ENCODE data around the gene KNDC1. TPM values are rescaled to one million over a fixed set of nuclear protein-coding genes. Genes with fewer than 3 reads are reported as not detected.

KNDC1 gene
- total RNA-seq, 1 donor from 2014 or later, result not detected

DNA sequence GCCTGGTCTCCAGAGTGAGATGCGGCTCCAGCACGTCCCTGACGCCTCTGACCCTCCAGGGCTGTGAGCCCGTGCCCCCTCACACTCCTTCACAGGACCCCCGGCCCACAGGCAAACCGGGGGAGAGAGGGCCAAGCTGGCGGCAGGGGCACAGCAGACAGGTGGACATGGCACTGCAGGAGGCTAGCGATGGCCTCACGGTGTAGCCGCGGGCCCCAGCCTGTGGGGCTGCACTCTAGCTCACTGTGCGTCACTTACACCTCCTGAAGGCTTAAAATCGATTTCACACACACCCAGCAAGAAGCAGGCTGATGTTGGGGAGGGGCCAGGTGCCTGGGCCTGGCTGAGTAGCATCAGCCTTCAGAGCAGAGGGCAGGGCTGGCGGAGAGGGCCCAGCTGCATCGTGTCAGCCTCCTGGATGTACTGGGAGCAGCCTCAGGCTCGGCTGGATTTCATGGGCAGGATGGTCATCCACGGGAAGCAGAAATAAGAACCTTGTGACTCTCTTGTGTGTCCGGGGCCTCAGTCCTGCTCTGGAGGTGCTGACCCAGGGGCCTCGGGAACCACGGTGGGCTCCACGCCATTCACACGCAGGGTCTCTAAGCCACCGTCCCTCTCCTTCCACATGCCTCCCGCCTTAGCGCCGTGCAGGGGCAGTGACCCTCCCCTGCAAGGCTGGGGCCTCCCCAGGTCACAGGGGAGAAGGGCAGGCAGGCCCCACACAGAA, 19.4 kb upstream of the KNDC1 start:
- Mint-ChIP-seq H3K9me3 (ENCODE audit: unreplicated experiment) (no peaks in the 10 kb centered on the region), H3K36me3 (ENCODE audit: unreplicated experiment) (no peaks in the 10 kb centered on the region), H3K4me1 (ENCODE audit: unreplicated experiment) (no peaks in the 10 kb centered on the region), H3K4me3 (ENCODE audit: unreplicated experiment) (no peak overlapping the region), H3K27me3 (ENCODE audit: unreplicated experiment) (no peaks in the 10 kb centered on the region), H3K27ac (ENCODE audit: unreplicated experiment) (no peak overlapping the region)
- TF ChIP-seq, protein P1, sequence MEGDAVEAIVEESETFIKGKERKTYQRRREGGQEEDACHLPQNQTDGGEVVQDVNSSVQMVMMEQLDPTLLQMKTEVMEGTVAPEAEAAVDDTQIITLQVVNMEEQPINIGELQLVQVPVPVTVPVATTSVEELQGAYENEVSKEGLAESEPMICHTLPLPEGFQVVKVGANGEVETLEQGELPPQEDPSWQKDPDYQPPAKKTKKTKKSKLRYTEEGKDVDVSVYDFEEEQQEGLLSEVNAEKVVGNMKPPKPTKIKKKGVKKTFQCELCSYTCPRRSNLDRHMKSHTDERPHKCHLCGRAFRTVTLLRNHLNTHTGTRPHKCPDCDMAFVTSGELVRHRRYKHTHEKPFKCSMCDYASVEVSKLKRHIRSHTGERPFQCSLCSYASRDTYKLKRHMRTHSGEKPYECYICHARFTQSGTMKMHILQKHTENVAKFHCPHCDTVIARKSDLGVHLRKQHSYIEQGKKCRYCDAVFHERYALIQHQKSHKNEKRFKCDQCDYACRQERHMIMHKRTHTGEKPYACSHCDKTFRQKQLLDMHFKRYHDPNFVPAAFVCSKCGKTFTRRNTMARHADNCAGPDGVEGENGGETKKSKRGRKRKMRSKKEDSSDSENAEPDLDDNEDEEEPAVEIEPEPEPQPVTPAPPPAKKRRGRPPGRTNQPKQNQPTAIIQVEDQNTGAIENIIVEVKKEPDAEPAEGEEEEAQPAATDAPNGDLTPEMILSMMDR (IDR thresholded peaks at IDR 0.05), result no peak
- no peak for DNase-seq (ENCODE audit: extremely low spot score, unreplicated experiment)

DNA sequence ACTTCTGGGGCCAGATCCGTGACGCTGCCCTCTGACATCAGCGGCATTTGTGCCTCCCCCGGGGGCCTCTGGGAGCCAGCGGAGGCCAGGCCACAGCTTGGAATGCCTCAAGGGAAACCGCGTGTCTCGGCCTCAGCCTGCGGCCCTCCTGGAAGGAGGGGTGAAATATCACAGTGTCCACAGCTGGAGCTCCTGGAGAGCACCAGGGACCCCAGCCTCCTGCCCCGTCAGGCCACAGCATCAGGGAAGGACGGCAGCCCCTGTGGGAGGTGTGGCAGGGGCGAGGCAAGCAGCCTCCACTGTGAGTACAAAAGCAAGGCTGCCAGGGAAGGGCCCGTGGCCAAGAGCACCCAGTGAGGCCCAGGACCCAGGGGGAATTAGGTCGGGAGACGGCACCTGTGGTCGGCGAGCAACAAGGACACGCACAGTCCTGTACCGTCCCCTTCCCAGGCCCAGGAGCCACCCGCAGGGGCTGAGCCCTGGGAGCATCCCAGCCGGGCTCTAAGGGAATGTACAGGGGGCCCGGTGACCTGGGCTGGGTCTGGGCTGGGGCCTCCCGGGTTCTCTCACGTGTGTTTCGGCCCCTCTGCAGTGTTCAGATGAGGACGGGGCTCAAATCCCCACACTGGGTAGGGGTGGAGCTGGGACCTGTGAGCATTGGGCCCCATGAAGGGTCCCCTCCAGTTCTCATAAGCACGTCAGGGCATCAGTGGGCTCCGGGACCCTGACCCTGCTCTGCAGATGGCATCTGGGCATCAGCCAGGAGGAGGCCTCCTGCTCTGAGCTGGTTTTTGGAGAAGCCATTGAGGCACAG, 18.7 kb upstream of the KNDC1 start:
- Mint-ChIP-seq H3K4me3 (ENCODE audit: unreplicated experiment) (no peak overlapping the region), H3K9me3 (ENCODE audit: unreplicated experiment) (no peaks in the 10 kb centered on the region), H3K4me1 (ENCODE audit: unreplicated experiment) (no peaks in the 10 kb centered on the region), H3K27ac (ENCODE audit: unreplicated experiment) (no peak overlapping the region), H3K27me3 (ENCODE audit: unreplicated experiment) (peaks cover 1% of the 10 kb centered on the region), H3K36me3 (ENCODE audit: unreplicated experiment) (no peaks in the 10 kb centered on the region)
- no peak for DNase-seq (ENCODE audit: extremely low spot score, unreplicated experiment)
- TF ChIP-seq, protein P1 (IDR thresholded peaks at IDR 0.05), result no peak

DNA sequence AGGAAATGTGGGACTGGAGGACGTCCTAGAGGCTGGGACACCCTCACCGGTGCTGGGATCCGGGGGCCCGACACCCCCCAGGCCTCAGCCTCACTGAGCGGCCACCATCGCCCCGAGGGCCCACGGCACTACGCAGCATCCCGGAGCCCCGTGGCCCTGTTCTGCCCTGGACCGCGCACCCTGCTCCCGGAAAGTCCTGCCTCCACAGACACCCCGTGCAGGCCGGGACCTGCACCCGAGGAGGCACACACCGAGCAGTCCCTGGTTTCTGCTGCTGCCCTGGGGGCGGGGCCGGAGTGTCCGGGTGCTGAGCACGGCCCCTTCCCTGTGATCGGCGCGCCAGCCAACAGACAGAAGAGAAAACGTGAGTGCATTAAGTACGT, 18.1 kb upstream of the KNDC1 start:
- Mint-ChIP-seq H3K4me1 (ENCODE audit: unreplicated experiment) (no peaks in the 10 kb centered on the region), H3K9me3 (ENCODE audit: unreplicated experiment) (peaks cover 2% of the 10 kb centered on the region), H3K4me3 (ENCODE audit: unreplicated experiment) (no peak overlapping the region), H3K27ac (ENCODE audit: unreplicated experiment) (no peak overlapping the region), H3K36me3 (ENCODE audit: unreplicated experiment) (no peaks in the 10 kb centered on the region), H3K27me3 (ENCODE audit: unreplicated experiment) (peaks cover 7% of the 10 kb centered on the region)
- TF ChIP-seq, protein P1 (IDR thresholded peaks at IDR 0.05), result no peak
- no peak for DNase-seq (ENCODE audit: extremely low spot score, unreplicated experiment)

DNA sequence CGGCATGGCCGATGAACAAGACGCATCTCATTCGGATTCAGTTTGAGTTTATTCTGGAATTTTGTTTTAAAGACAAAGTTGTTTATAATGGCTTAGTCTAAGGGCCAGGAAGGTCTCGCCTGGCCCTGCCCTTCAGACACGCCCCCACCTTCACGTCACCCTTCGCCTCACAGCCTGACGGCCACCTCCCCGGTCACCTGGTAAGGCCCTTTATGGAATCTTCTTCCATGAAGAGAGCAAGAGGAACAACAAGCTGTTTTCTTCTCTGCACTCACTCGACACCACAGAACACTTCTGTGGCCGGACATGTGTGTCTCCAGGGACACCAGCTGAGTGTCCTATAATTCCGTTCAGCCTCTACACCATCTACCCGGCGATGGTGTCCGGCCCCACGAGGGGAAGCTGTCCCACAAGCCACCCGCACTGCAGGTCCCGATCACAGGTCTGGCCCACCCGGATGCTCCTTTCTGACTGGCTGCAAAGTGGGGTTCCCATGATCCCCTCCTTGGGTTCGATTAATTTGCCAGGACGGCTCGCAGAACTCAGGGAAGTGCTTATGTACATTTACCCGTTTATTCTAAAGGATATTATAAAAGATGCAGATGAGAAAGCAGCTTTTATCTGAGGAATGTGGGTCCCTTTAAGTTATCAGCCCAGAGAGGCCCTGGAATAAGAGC, 17.4 kb upstream of the KNDC1 start:
- peaks cover 2% of the 10 kb centered on the region for H3K36me3 Mint-ChIP-seq (ENCODE audit: unreplicated experiment)
- H3K4me1 Mint-ChIP-seq (ENCODE audit: unreplicated experiment), result no peaks in the 10 kb centered on the region
- no peak for DNase-seq (ENCODE audit: extremely low spot score, unreplicated experiment)
- H3K9me3 Mint-ChIP-seq (ENCODE audit: unreplicated experiment), result peaks cover 10% of the 10 kb centered on the region
- TF ChIP-seq, protein P1 (IDR thresholded peaks at IDR 0.05), result no peak
- no peak overlapping the region for H3K4me3 Mint-ChIP-seq (ENCODE audit: unreplicated experiment)
- no peak overlapping the region for H3K27ac Mint-ChIP-seq (ENCODE audit: unreplicated experiment)
- peaks cover 13% of the 10 kb centered on the region for H3K27me3 Mint-ChIP-seq (ENCODE audit: unreplicated experiment)

DNA sequence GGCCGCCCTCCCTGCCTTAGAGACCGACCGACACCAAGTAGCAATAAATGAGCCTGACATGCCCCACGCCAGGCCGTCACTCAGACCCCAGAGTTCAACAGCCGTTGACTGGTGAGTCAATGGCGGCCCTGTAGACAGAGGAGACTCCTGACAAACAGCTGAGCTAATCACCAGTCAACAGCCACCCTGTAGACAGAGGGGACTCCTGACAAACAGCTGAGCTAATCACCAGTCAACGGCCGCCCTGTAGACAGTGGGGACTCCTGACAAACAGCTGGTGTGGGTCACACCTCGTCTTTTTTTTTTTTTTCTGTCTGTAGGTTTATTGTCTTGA, 16.9 kb upstream of the KNDC1 start:
- no peaks in the 10 kb centered on the region for H3K4me1 Mint-ChIP-seq (ENCODE audit: unreplicated experiment)
- no peak for DNase-seq (ENCODE audit: extremely low spot score, unreplicated experiment)
- peaks cover 2% of the 10 kb centered on the region for H3K36me3 Mint-ChIP-seq (ENCODE audit: unreplicated experiment)
- TF ChIP-seq, protein P1 (IDR thresholded peaks at IDR 0.05), result no peak
- H3K4me3 Mint-ChIP-seq (ENCODE audit: unreplicated experiment), result no peak overlapping the region
- peaks cover 17% of the 10 kb centered on the region for H3K27me3 Mint-ChIP-seq (ENCODE audit: unreplicated experiment)
- H3K27ac Mint-ChIP-seq (ENCODE audit: unreplicated experiment), result no peak overlapping the region
- H3K9me3 Mint-ChIP-seq (ENCODE audit: unreplicated experiment), result peaks cover 15% of the 10 kb centered on the region

Measured in osteocyte (in vitro differentiated cells).